HG03565 (cell line): ENCODE data around the gene TMEM272.

ENCODE experiments used
- ATAC-seq: cut with Tn5 transposase; IDR thresholded peaks from one replicate; pipeline ENCODE4 v1.9.1; 2021; ENCODE audit warnings: mild to moderate bottlenecking, moderate library complexity; ENCODE audit not compliant: unreplicated experiment

Gene TMEM272

GRCh38 chr13:51856027-51856736, 11.2 kb upstream of the TMEM272 start:
- no peak for ATAC-seq

- no peak for ATAC-seq
Measured at GRCh38 chr13:51849145-51850101, 4.4 kb upstream of the TMEM272 start.

GRCh38 chr13:51848674-51849073, 3.7 kb upstream of the TMEM272 start:
- ATAC-seq, result no peak

GRCh38 chr13:51846756-51847155, 1.8 kb upstream of the TMEM272 start:
- ATAC-seq, result no peak

- ATAC-seq, result no peak
Measured at GRCh38 chr13:51845574-51846318, 769 bp upstream of the TMEM272 start.

GRCh38 chr13:51843529-51843928, 1.4 kb downstream of the TMEM272 start:
- no peak for ATAC-seq

GRCh38 chr13:51841732-51842131, 3.2 kb downstream of the TMEM272 start:
- no peak for ATAC-seq

- no peak for ATAC-seq
Measured at GRCh38 chr13:51840917-51841316, 4.1 kb downstream of the TMEM272 start.

- ATAC-seq, result no peak
Measured at GRCh38 chr13:51839711-51840540, 5.1 kb downstream of the TMEM272 start.

GRCh38 chr13:51838240-51838846, 6.6 kb downstream of the TMEM272 start:
- ATAC-seq, result no peak

- ATAC-seq, result no peak
Measured at GRCh38 chr13:51837016-51837415, 8.0 kb downstream of the TMEM272 start.

GRCh38 chr13:51834581-51835171, 10.3 kb downstream of the TMEM272 start:
- no peak for ATAC-seq

GRCh38 chr13:51833980-51834379, 11.0 kb downstream of the TMEM272 start:
- no peak for ATAC-seq

- peak; percentile 45 for ATAC-seq
Measured at GRCh38 chr13:51832471-51833152, 12.4 kb downstream of the TMEM272 start.

- ATAC-seq, result no peak
Measured at GRCh38 chr13:51831519-51831918, 13.5 kb downstream of the TMEM272 start.

GRCh38 chr13:51829568-51829899, 15.4 kb downstream of the TMEM272 start:
- no peak for ATAC-seq

GRCh38 chr13:51828730-51829567, 16.0 kb downstream of the TMEM272 start:
- no peak for ATAC-seq

- ATAC-seq, result no peak
Measured at GRCh38 chr13:51827254-51827653, 17.7 kb downstream of the TMEM272 start.
